Peyer's patch (tissue), 4 donors: ENCODE results near the gene ARF6. TPM values are rescaled to one million over a fixed set of nuclear protein-coding genes. Genes with fewer than 3 reads are reported as not detected.
"Not testable (repeated sequence)": the region's sequence is repeated elsewhere in the genome, so short reads cannot be mapped to it uniquely, and the experiment has no call there.

Experiments used
- DNase-seq, 3 donors: peaks; one replicate each; pipeline ENCODE4 v3.0.0-alpha.2; 2017 to 2019
- H3K27ac ChIP-seq, 4 donors: fragments of 200-600 bp; sonication (generic); one replicate each; pipeline ENCODE4 v1.5.1; 2016 to 2019
- H3K27me3 ChIP-seq, 2 donors: fragments of 200-600 bp; sonication (generic); one replicate each; pipeline ENCODE4 v1.5.1; 2019
- H3K36me3 ChIP-seq, 3 donors: fragments of 200-600 bp; sonication (generic); one replicate each; pipeline ENCODE4 v1.5.1; 2016 to 2019
- H3K4me1 ChIP-seq, 4 donors: fragments of 200-600 bp; sonication (generic); one replicate each; pipeline ENCODE4 v1.5.1; 2016 to 2019
- H3K4me3 ChIP-seq, 4 donors: fragments of 200-600 bp; sonication (generic); 1 replicate in 3 of 4; 2 replicates in 1 of 4; pipeline ENCODE4 v1.5.1; 2016 to 2019; ENCODE audit warnings: mild to moderate bottlenecking in 1 of 4
- H3K9me3 ChIP-seq, 4 donors: fragments of 200-600 bp; sonication (generic); one replicate each; pipeline ENCODE4 v1.5.1; 2016 to 2019; ENCODE audit warnings: mild to moderate bottlenecking in 1 of 4
- CTCF ChIP-seq, 6 experiments: fragments of 450-650 bp in 4 of 6; fragments of 200-600 bp in 2 of 6; sonication (generic) in 1 of 6; IDR thresholded peaks; one replicate each; pipeline ENCODE4 v1.5.1; 2017 to 2019; ENCODE audit warnings: antibody characterized with exemption in 6 of 6, mild to moderate bottlenecking in 3 of 6, moderate library complexity in 1 of 6
- POLR2A ChIP-seq, 2 donors: fragments of 450-650 bp; IDR thresholded peaks; one replicate each; pipeline ENCODE4 v1.5.1; 2017; ENCODE audit warnings: antibody characterized with exemption in 2 of 2, mild to moderate bottlenecking in 2 of 2, moderate library complexity in 2 of 2
- total RNA-seq, 4 donors: library from RNA; depleted of rRNA; stranded (reverse); fragments of >200 nt; gene quantifications; one replicate each; pipeline ENCODE4 v1.1.0, GENCODE V29; 2016

ARF6 gene
- total RNA-seq, 4 donors from 2014 or later, result 47.0 to 92.5 (median 68.5) TPM

- H3K27ac ChIP-seq, result no peak overlapping the region
- no peak for DNase-seq
- TF ChIP-seq POLR2A (IDR thresholded peaks at IDR 0.05), result no peak
- no peak for TF ChIP-seq CTCF (IDR thresholded peaks at IDR 0.05)
- no peaks in the 10 kb centered on the region for H3K27me3 ChIP-seq
- H3K4me3 ChIP-seq, result no peak overlapping the region
- H3K9me3 ChIP-seq, result no peaks in the 10 kb centered on the region
- H3K4me1 ChIP-seq, result peaks cover 0 to 6% (median 1%) of the 10 kb centered on the region in 4 donors
- no peaks in the 10 kb centered on the region for H3K36me3 ChIP-seq
These were observed 22.0 kb upstream of the ARF6 start for GRCh38 chr14:49870908-49871307.

- not testable (repeated sequence) for H3K36me3 ChIP-seq, H3K27ac ChIP-seq, H3K27me3 ChIP-seq, DNase-seq, H3K9me3 ChIP-seq, H3K4me1 ChIP-seq, H3K4me3 ChIP-seq
These were observed 19.3 kb upstream of the ARF6 start for GRCh38 chr14:49873548-49873947.

DNA sequence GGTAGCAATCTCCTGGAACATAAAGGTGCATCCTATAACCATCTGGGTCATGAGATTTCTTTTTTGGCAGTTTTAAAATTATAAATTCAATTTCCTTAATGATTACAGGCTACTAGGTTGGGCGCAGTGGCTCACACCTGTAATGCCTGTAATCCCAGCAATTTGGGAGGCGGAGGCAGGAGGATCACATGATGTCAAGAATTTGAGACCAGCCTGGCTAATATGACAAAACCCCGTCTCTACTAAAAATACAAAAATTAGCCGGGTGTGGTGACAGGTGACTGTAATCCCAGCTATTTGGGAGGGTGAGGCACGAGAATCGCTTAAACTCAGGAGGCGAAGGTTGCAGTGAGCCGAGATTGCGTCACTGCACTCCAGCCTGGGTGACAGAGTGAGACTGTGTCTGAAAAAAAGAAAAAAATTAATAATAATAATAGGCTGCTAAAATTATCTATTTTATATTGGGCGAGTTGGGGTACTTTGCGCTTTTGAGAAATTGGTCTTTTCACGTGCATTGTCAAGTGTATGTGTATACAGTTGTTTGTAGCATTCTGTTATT is 17.2 kb upstream of the ARF6 start:
- TF ChIP-seq POLR2A (IDR thresholded peaks at IDR 0.05), result no peak
- no peak for TF ChIP-seq CTCF (IDR thresholded peaks at IDR 0.05)
- Histone ChIP-seq H3K27ac (no peak overlapping the region), H3K36me3 (no peaks in the 10 kb centered on the region), H3K4me1 (peaks cover 0 to 7% (median 0%) of the 10 kb centered on the region in 4 donors), H3K27me3 (no peaks in the 10 kb centered on the region), H3K9me3 (no peaks in the 10 kb centered on the region), H3K4me3 (no peak overlapping the region)
- no peak for DNase-seq

GRCh38 chr14:49876563-49877127 is 16.2 kb upstream of the ARF6 start:
- Histone ChIP-seq H3K4me1 (peaks cover 0 to 7% (median 0%) of the 10 kb centered on the region in 4 donors), H3K27me3 (no peaks in the 10 kb centered on the region), H3K27ac (no peak overlapping the region), H3K4me3 (no peak overlapping the region), H3K9me3 (no peaks in the 10 kb centered on the region), H3K36me3 (no peaks in the 10 kb centered on the region)
- no peak for DNase-seq
- TF ChIP-seq POLR2A (IDR thresholded peaks at IDR 0.05), result no peak
- TF ChIP-seq CTCF (IDR thresholded peaks at IDR 0.05), result no peak

- H3K27me3 ChIP-seq, result no peaks in the 10 kb centered on the region
- H3K4me3 ChIP-seq, result no peak overlapping the region
- H3K36me3 ChIP-seq, result no peaks in the 10 kb centered on the region
- H3K4me1 ChIP-seq, result peaks cover 0 to 7% (median 0%) of the 10 kb centered on the region in 4 donors
- no peaks in the 10 kb centered on the region for H3K9me3 ChIP-seq
- DNase-seq, result peak in 2 of 3 donors; percentile 60 to 76
- H3K27ac ChIP-seq, result peak overlapping the region; percentile 18 to 80 (median 64)
- TF ChIP-seq POLR2A (IDR thresholded peaks at IDR 0.05) (peak in 1 of 2 donors; percentile 22), CTCF (IDR thresholded peaks at IDR 0.05) (peak; percentile 29 to 88 (median 70))
These were observed 13.2 kb upstream of the ARF6 start for GRCh38 chr14:49879646-49880204.

- H3K4me1 ChIP-seq, result peaks cover 0 to 7% (median 0%) of the 10 kb centered on the region in 4 donors
- no peaks in the 10 kb centered on the region for H3K9me3 ChIP-seq
- H3K27me3 ChIP-seq, result no peaks in the 10 kb centered on the region
- H3K36me3 ChIP-seq, result no peaks in the 10 kb centered on the region
- no peak overlapping the region for H3K4me3 ChIP-seq
- TF ChIP-seq CTCF (IDR thresholded peaks at IDR 0.05), result no peak
- TF ChIP-seq POLR2A (IDR thresholded peaks at IDR 0.05), result no peak
- peak overlapping the region; percentile 18 to 80 (median 64) for H3K27ac ChIP-seq
- peak in 1 of 3 donors; percentile 62 for DNase-seq
These were observed 12.4 kb upstream of the ARF6 start for GRCh38 chr14:49880267-49881064.
